ENCODE data around the gene PLEKHF1.

Gene PLEKHF1

GRCh38 chr19:29635963-29636362 is 29.3 kb upstream of the PLEKHF1 start:
- H3K4me3 ChIP-seq (ENCODE audit: low read length) = no peak overlapping the region
- no peak for DNase-seq (ENCODE audit: low read depth)
- TF ChIP-seq CTCF (conservative IDR thresholded peaks at IDR 0.05; ENCODE audit: low read depth, low read length) = no peak

GRCh38 chr19:29636553-29637360 is 28.5 kb upstream of the PLEKHF1 start:
- no peak for DNase-seq (ENCODE audit: low read depth)
- no peak overlapping the region for H3K4me3 ChIP-seq (ENCODE audit: low read length)
- no peak for TF ChIP-seq CTCF (conservative IDR thresholded peaks at IDR 0.05; ENCODE audit: low read depth, low read length)

- no peak for DNase-seq (ENCODE audit: low read depth)
- H3K4me3 ChIP-seq (ENCODE audit: low read length) = no peak overlapping the region
- no peak for TF ChIP-seq CTCF (conservative IDR thresholded peaks at IDR 0.05; ENCODE audit: low read depth, low read length)
These were observed 26.2 kb upstream of the PLEKHF1 start for GRCh38 chr19:29639086-29639485.

- no peak for DNase-seq (ENCODE audit: low read depth)
- no peak for TF ChIP-seq CTCF (conservative IDR thresholded peaks at IDR 0.05; ENCODE audit: low read depth, low read length)
These were observed 25.0 kb upstream of the PLEKHF1 start for GRCh38 chr19:29640231-29640630.

GRCh38 chr19:29641597-29641996 is 23.7 kb upstream of the PLEKHF1 start:
- TF ChIP-seq CTCF (conservative IDR thresholded peaks at IDR 0.05; ENCODE audit: low read depth, low read length) = no peak
- no peak for DNase-seq (ENCODE audit: low read depth)
- no peak overlapping the region for H3K4me3 ChIP-seq (ENCODE audit: low read length)

More at GRCh38 chr19:29640231-29640630, 25.0 kb upstream of the PLEKHF1 start:
- H3K4me3 ChIP-seq (ENCODE audit: low read length) = no peak overlapping the region

GRCh38 chr19:29643361-29643935 is 21.8 kb upstream of the PLEKHF1 start:
- DNase-seq (ENCODE audit: low read depth) = no peak
- no peak for TF ChIP-seq CTCF (conservative IDR thresholded peaks at IDR 0.05; ENCODE audit: low read depth, low read length)
- no peak overlapping the region for H3K4me3 ChIP-seq (ENCODE audit: low read length)

GRCh38 chr19:29644210-29644609 is 21.1 kb upstream of the PLEKHF1 start:
- no peak for DNase-seq (ENCODE audit: low read depth)
- no peak for TF ChIP-seq CTCF (conservative IDR thresholded peaks at IDR 0.05; ENCODE audit: low read depth, low read length)
- no peak overlapping the region for H3K4me3 ChIP-seq (ENCODE audit: low read length)

All from retinal pigment epithelial cell (primary cell).